H1 (cell line): ENCODE data around the gene IDH3A. TPM values are rescaled to one million over a fixed set of nuclear protein-coding genes. Genes with fewer than 3 reads are reported as not detected.
A peak's percentile ranks its signal among the peaks of the same experiment; 100 is the strongest.

Experiments
- CTCF ChIA-PET: fragments of 300-600 bp; sonication (Branson Sonifier 250); formaldehyde crosslinking; loops from one replicate; lab custom pipeline; 2021; ENCODE audit not compliant: partially characterized antibody; lab: Charles Lee
- POLR2A ChIA-PET: fragments of 300-600 bp; sonication (Branson Sonifier 250); formaldehyde crosslinking; loops from one replicate; lab custom pipeline; 2021; ENCODE audit warnings: inconsistent platforms; ENCODE audit not compliant: partially characterized antibody; lab: Charles Lee
- DNase-seq, 2 experiments: peaks; one replicate each; pipeline versions ENCODE4 v3.0.0 to v3.0.0-alpha.2; 2010 to 2022; ENCODE audit warnings: low spot score in 2 of 2, low read depth in 1 of 2, mixed read lengths in 1 of 2
- FAIRE-seq: peaks from 2 replicates; lab custom pipeline; 2011; peaks lifted over from hg19 to GRCh38; lab: Jason Lieb, UNC
- H2AFZ ChIP-seq: 2 replicates; pipeline ENCODE4 v1.8.1; 2012; ENCODE audit warnings: low read length, inconsistent platforms
- H2AK5ac ChIP-seq: 2 replicates; pipeline ENCODE4 v1.6.1; 2013; ENCODE audit warnings: low read depth, low read length
- H2BK120ac ChIP-seq: replicated peaks from 2 replicates; pipeline ENCODE3; 2013; ENCODE audit warnings: low read depth, low read length, inconsistent platforms
- H2BK12ac ChIP-seq: 2 replicates; pipeline ENCODE4 v1.6.1; 2013; ENCODE audit warnings: low read depth, low read length
- H2BK15ac ChIP-seq: 2 replicates; pipeline ENCODE4 v1.6.1; 2013; ENCODE audit warnings: low read length
- H2BK20ac ChIP-seq: 2 replicates; pipeline ENCODE4 v1.6.1; 2013; ENCODE audit warnings: low read length
- H2BK5ac ChIP-seq: 2 replicates; pipeline ENCODE4 v1.6.1; 2013; ENCODE audit warnings: low read depth, low read length
- H3K14ac ChIP-seq: 2 replicates; pipeline ENCODE4 v1.6.1; 2013; ENCODE audit warnings: inconsistent platforms; ENCODE audit not compliant: insufficient read length
- H3K18ac ChIP-seq: 2 replicates; pipeline ENCODE4 v1.6.1; 2013; ENCODE audit warnings: low read length; ENCODE audit errors: extremely low read depth
- H3K23ac ChIP-seq: 2 replicates; pipeline ENCODE4 v1.6.1; 2013; ENCODE audit warnings: inconsistent platforms; ENCODE audit not compliant: insufficient read length
- H3K23me2 ChIP-seq: 2 replicates; pipeline ENCODE4 v1.6.1; 2013; ENCODE audit warnings: low read depth, low read length
- H3K27ac ChIP-seq: 2 replicates; pipeline ENCODE4 v1.6.1; 2011; ENCODE audit warnings: low read depth, low read length, inconsistent platforms
- H3K27me3 ChIP-seq, 4 experiments: replicated peaks in 1 of 4; 1 replicate in 1 of 4; 2 replicates in 3 of 4; pipeline versions ENCODE4 v1.6.1 to v1.8.1; 2011 to 2013; ENCODE audit warnings: low read length in 3 of 4, mild to moderate bottlenecking in 3 of 4, inconsistent platforms in 2 of 4, mixed read lengths in 2 of 4, moderate library complexity in 1 of 4; ENCODE audit not compliant: control insufficient read depth in 3 of 4, insufficient read depth in 3 of 4; ENCODE audit errors: extremely low read depth in 1 of 4
- H3K36me3 ChIP-seq, 4 experiments: 2 replicates each; pipeline versions ENCODE4 v1.6.1 to v1.8.1; 2011 to 2013; ENCODE audit warnings: mild to moderate bottlenecking in 4 of 4, low read length in 3 of 4, moderate library complexity in 2 of 4, control low read depth in 1 of 4, inconsistent platforms in 1 of 4; ENCODE audit not compliant: insufficient read depth in 4 of 4, control insufficient read depth in 2 of 4
- H3K4ac ChIP-seq: replicated peaks from 2 replicates; pipeline ENCODE3; 2013; ENCODE audit warnings: low read length, low read depth, mixed read lengths, inconsistent platforms; ENCODE audit not compliant: insufficient read length
- H3K4me1 ChIP-seq, 4 experiments: replicated peaks in 1 of 4; 1 replicate in 1 of 4; 2 replicates in 3 of 4; pipeline versions ENCODE4 v1.6.1 to v1.8.1; 2011 to 2013; ENCODE audit warnings: low read length in 3 of 4, inconsistent platforms in 2 of 4, mixed read lengths in 1 of 4; ENCODE audit not compliant: insufficient read depth in 4 of 4, control insufficient read depth in 3 of 4
- H3K4me2 ChIP-seq, 2 experiments: 2 replicates each; pipeline versions ENCODE4 v1.6.1 to v1.8.1; 2011 to 2013; ENCODE audit warnings: low read depth in 2 of 2, low read length in 2 of 2, control low read depth in 1 of 2, inconsistent platforms in 1 of 2, mild to moderate bottlenecking in 1 of 2; ENCODE audit not compliant: insufficient read depth in 1 of 2
- H3K4me3 ChIP-seq, 4 experiments: fragments of 200-600, 300-600 bp in 1 of 4; sonication (generic), shearing (Covaris generic), sonication (Bioruptor Twin) in 1 of 4; 2 replicates each; pipeline versions ENCODE4 v1.5.1 to v1.8.1; 2011 to 2016; ENCODE audit warnings: low read length in 4 of 4, low read depth in 3 of 4, control low read depth in 2 of 4, inconsistent platforms in 2 of 4, mild to moderate bottlenecking in 2 of 4, mixed read lengths in 1 of 4, moderate library complexity in 1 of 4; ENCODE audit not compliant: insufficient read depth in 2 of 4; ENCODE audit errors: extremely low read depth in 1 of 4
- H3K56ac ChIP-seq: replicated peaks from 2 replicates; pipeline ENCODE3; 2013; ENCODE audit warnings: low read depth, mild to moderate bottlenecking, mixed read lengths, low read length, inconsistent platforms; ENCODE audit not compliant: insufficient read length
- H3K79me1 ChIP-seq: 2 replicates; pipeline ENCODE4 v1.6.1; 2013; ENCODE audit warnings: low read depth, low read length, control low read depth
- H3K79me2 ChIP-seq, 2 experiments: 2 replicates each; pipeline versions ENCODE4 v1.6.1 to v1.8.1; 2012 to 2013; ENCODE audit warnings: low read length in 2 of 2, mild to moderate bottlenecking in 2 of 2, inconsistent platforms in 1 of 2; ENCODE audit not compliant: insufficient read depth in 2 of 2, control insufficient read depth in 1 of 2
- H3K9ac ChIP-seq, 4 experiments: replicated peaks in 1 of 4; 1 replicate in 1 of 4; 2 replicates in 3 of 4; pipeline versions ENCODE4 v1.6.1 to v1.8.1; 2011 to 2013; ENCODE audit warnings: low read depth in 3 of 4, low read length in 3 of 4, control low read depth in 2 of 4, mild to moderate bottlenecking in 2 of 4, moderate library complexity in 2 of 4, inconsistent platforms in 1 of 4; ENCODE audit errors: extremely low read depth in 1 of 4
- H3K9me3 ChIP-seq, 2 experiments: 2 replicates each; pipeline versions ENCODE4 v1.6.1 to v1.8.1; 2012 to 2013; ENCODE audit warnings: mild to moderate bottlenecking in 2 of 2, moderate library complexity in 2 of 2, control low read depth in 1 of 2, inconsistent platforms in 1 of 2, low read depth in 1 of 2, low read length in 1 of 2, mixed read lengths in 1 of 2; ENCODE audit not compliant: insufficient read depth in 2 of 2
- H4K20me1 ChIP-seq, 2 experiments: replicated peaks in 1 of 2; 2 replicates each; pipeline versions ENCODE3 to v1.8.1; 2011 to 2013; ENCODE audit warnings: inconsistent platforms in 2 of 2, low read length in 2 of 2, mild to moderate bottlenecking in 1 of 2; ENCODE audit not compliant: insufficient read depth in 2 of 2, control insufficient read depth in 1 of 2
- H4K5ac ChIP-seq: 2 replicates; pipeline ENCODE4 v1.6.1; 2013; ENCODE audit warnings: low read length, low read depth, mixed read lengths, inconsistent platforms; ENCODE audit not compliant: insufficient read length
- H4K8ac ChIP-seq: 2 replicates; pipeline ENCODE4 v1.8.0; 2013; ENCODE audit warnings: mild to moderate bottlenecking, moderate library complexity, low read length, inconsistent platforms; ENCODE audit not compliant: insufficient read depth; ENCODE audit errors: extremely low read depth
- H4K91ac ChIP-seq: replicated peaks from 2 replicates; pipeline ENCODE3; 2013; ENCODE audit warnings: low read length, mixed read lengths, inconsistent platforms; ENCODE audit not compliant: insufficient read length
- ASH2L ChIP-seq: fragments of 200-600, 300-600 bp; sonication (generic); IDR thresholded peaks from one replicate; pipeline ENCODE4 v1.7.1; 2017; ENCODE audit warnings: low read length
- BCL11A ChIP-seq, 2 experiments: IDR thresholded peaks; one replicate each; pipeline ENCODE4 v1.6.1; 2011; ENCODE audit warnings: low read depth in 2 of 2, low read length in 2 of 2, mild to moderate bottlenecking in 2 of 2
- CBX8 ChIP-seq: fragments of 300-800, 300-1000 bp; sonication (generic); IDR thresholded peaks from 2 replicates; pipeline ENCODE4 v1.7.1; 2016; ENCODE audit warnings: low read depth, low read length, borderline replicate concordance
- CHD2 ChIP-seq: IDR thresholded peaks from 2 replicates; pipeline ENCODE4 v1.6.1; 2012; ENCODE audit warnings: low read length, improper control_type of control experiment
- CREB1 ChIP-seq: IDR thresholded peaks from 2 replicates; pipeline ENCODE4 v1.6.1; 2012; ENCODE audit warnings: inconsistent platforms
- MAFK ChIP-seq: IDR thresholded peaks from 2 replicates; pipeline ENCODE4 v1.6.1; 2012; ENCODE audit warnings: low read depth, mild to moderate bottlenecking, improper control_type of control experiment, low read length
- PHF8 ChIP-seq: fragments of 200-600 bp; sonication (generic); conservative IDR thresholded peaks from 2 replicates; pipeline ENCODE4 v1.7.1; 2012; ENCODE audit warnings: low read depth, mild to moderate bottlenecking, inconsistent platforms, low read length, moderate library complexity
- RFX5 ChIP-seq: IDR thresholded peaks from 2 replicates; pipeline ENCODE4 v1.6.1; 2011; ENCODE audit warnings: low read depth, low read length, improper control_type of control experiment, borderline replicate concordance
- SP1 ChIP-seq: IDR thresholded peaks from 2 replicates; pipeline ENCODE4 v1.6.1; 2011; ENCODE audit warnings: low read depth, low read length
- TBP ChIP-seq: IDR thresholded peaks from 2 replicates; pipeline ENCODE4 v1.6.1; 2011; ENCODE audit warnings: low read depth, low read length, improper control_type of control experiment
- WGBS, 2 experiments: shearing (Covaris generic) in 1 of 2; methylation state at CpG; one replicate each; pipeline versions ENCODE4 v1.1.6 to v1.1.7; 2013 to 2015; ENCODE audit warnings: low lambda C conversion rate in 2 of 2, mixed read lengths in 2 of 2, inconsistent platforms in 1 of 2, low coverage in 1 of 2, missing lambda C conversion rate in 1 of 2; ENCODE audit not compliant: insufficient replicate concordance in 2 of 2, insufficient coverage in 1 of 2, insufficient read length in 1 of 2; ENCODE audit errors: extremely low coverage in 1 of 2, missing lambda C conversion rate in 1 of 2; 5-methylcytosine and 5-hydroxymethylcytosine counted together
- long read RNA-seq, 2 experiments: library from RNA in 1 of 2; library from capped mRNA in 1 of 2; stranded (forward); transcript quantifications; one replicate each; pipeline ENCODE4 v2.0.0, GENCODE V29; 2021; ENCODE audit warnings: inconsistent platforms in 1 of 2
- polyA minus RNA-seq, 3 experiments: library from RNA; depleted of rRNA, polyadenylated mRNA; stranded (reverse); fragments of >200 nt; gene quantifications; 1 replicate in 2 of 3; 2 replicates in 1 of 3; pipeline ENCODE4 v1.2.3, GENCODE V29; 2011
- polyA plus RNA-seq, 7 experiments: library from polyadenylated mRNA; depleted of rRNA in 3 of 7; stranded (reverse) in 5 of 7; unstranded in 2 of 7; fragments of >200 nt in 5 of 7; fragments of 200-250 nt in 2 of 7; gene quantifications; 1 replicate in 5 of 7; 2 replicates in 1 of 7; 4 replicates in 1 of 7; pipeline versions ENCODE4 v1.2.1 to v1.2.3, GENCODE V29; 2011 to 2013; ENCODE audit warnings: missing spikeins in 2 of 7, mixed read lengths in 2 of 7
- total RNA-seq: library from RNA; stranded (reverse); fragmentation: NEBNext Ultra II Directional; extraction: Animal tissue kit (Norgen Biotek cat#: 25700); gene quantifications from 2 replicates; pipeline ENCODE4 v1.2.1, GENCODE V29; 2021

Gene IDH3A
- total RNA-seq: 36.8 and 41.5 TPM in 2 replicates
- polyA plus RNA-seq (2011; rRNA removed): 15.1 and 23.4 TPM in 2 replicates
- 27.9 TPM for polyA plus RNA-seq (2011; cell fraction: cytosol; rRNA removed)
- polyA plus RNA-seq (2011; cell fraction: nucleus; rRNA removed): 8.5 TPM
- polyA plus RNA-seq (2012, experiment 1 of 2): 23.3 to 41.1 TPM (median 25.3 TPM) in 4 replicates
- polyA plus RNA-seq (2012, experiment 2 of 2): 2.6 TPM
- 16.8 TPM for polyA plus RNA-seq (2013, experiment 1 of 2)
- 15.2 TPM for polyA plus RNA-seq (2013, experiment 2 of 2)
- polyA minus RNA-seq (2011; rRNA and poly(A)+ RNA removed): 24.8 and 45.7 TPM in 2 replicates
- polyA minus RNA-seq (2011; cell fraction: cytosol; rRNA and poly(A)+ RNA removed): 24.2 TPM
- polyA minus RNA-seq (2011; cell fraction: nucleus; rRNA and poly(A)+ RNA removed): 16.6 TPM
- long read RNA-seq, experiment 1, full-length matches to known transcripts: 8 of 25 reads
- long read RNA-seq, experiment 1, partial matches to known transcripts: 12 of 25 reads
- long read RNA-seq, experiment 1, other reads (novel, unspliced or antisense): 5 of 25 reads
- long read RNA-seq, experiment 2, full-length matches to known transcripts: 28 of 29 reads
- long read RNA-seq, experiment 2, partial matches to known transcripts: 1 of 29 reads
- long read RNA-seq, experiment 2, other reads (novel, unspliced or antisense): 0 of 29 reads

DNA sequence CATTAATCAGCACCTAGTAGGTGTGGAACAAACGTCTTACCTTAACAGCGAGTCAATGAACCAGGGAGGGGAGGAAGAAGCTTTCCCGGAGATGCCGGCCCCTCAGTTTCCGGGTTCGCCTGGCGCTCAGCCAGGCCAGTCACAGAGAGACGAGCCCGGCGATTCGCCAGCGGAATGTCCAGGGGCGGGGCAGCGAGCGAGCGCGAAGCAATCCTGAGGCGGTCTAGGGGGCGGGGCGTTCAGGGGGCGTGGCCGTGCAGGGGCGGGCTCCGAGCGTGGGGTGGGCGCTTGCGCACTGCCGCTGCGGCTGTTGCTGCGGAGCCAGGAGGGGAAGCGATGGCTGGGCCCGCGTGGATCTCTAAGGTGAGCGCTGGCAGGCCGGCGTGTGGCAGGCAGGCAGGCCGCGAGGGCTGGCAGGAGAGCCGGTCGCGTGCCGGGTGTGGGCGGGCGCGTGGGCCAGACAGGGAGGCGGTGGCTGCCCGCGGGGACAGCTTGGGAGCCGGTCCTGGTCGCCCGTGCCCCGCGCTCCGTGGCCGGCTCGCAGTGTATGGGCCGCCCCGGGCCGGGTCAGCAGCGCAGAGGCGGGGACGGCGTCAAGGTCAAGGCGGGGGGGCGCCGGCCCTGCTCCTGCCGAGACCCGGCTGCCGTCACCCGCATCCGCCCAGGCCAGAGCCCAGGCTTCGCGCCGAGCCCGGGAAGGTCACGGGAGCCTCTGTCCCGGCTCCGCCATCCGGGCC is at the start of gene IDH3A:
Gene IDH3A (plus strand): TSS at position 295 of the 737 bp plus-strand sequence. CDS start 42 bp downstream, at position 337.
- no peaks in the 10 kb centered on the region for H3K36me3 ChIP-seq
- CTCF ChIA-PET: interaction anchor here (0.6 to 2.1 kb wide), 11 partner anchors 10 to 91 kb away, joined by 3 to 11 read pairs (median 4); no protein-coding TSS in a partner anchor
- no peak within 1 kb of the TSS for H4K5ac ChIP-seq
- no peaks in the 10 kb centered on the region for H3K79me2 ChIP-seq
- no peak within 1 kb of the TSS for H2BK12ac ChIP-seq
- POLR2A ChIA-PET: interaction anchor here (0.6 to 2.0 kb wide), 3 partner anchors 9 to 102 kb away, joined by 3 to 5 read pairs (median 3); no protein-coding TSS in a partner anchor
- peak within 1 kb of the TSS; percentile 83 to 89 for H3K4me2 ChIP-seq
- 3% methylated on average over 47 of the region's 79 CpGs; no CpG with 5 or more reads in 1 of the 2 experiments for WGBS, 2 experiments
- no peak within 1 kb of the TSS for H2BK120ac ChIP-seq
- peak within 1 kb of the TSS; percentile 9 to 57 (median 21); a peak in 5 of 7 replicates for H3K9ac ChIP-seq
- no peaks in the 10 kb centered on the region for H3K79me1 ChIP-seq
- no peaks in the 10 kb centered on the region; a peak in 1 of 7 replicates for H3K27me3 ChIP-seq
- H2BK20ac ChIP-seq: no peak within 1 kb of the TSS
- no peak within 1 kb of the TSS for H4K91ac ChIP-seq
- peak within 1 kb of the TSS; percentile 78; the same call in 1 of the 2 replicates for H4K8ac ChIP-seq
- H2BK5ac ChIP-seq: no peak within 1 kb of the TSS
- no peak within 1 kb of the TSS for H3K56ac ChIP-seq
- H3K23ac ChIP-seq: no peak within 1 kb of the TSS
- H2AK5ac ChIP-seq: no peak within 1 kb of the TSS
- peak; percentile 84 to 100 for DNase-seq
- peaks cover 10% of the 10 kb centered on the region for H3K23me2 ChIP-seq
- no peak for FAIRE-seq
- H3K4me1 ChIP-seq: peaks cover 0 to 4% (median 0%) of the 10 kb centered on the region in 4 experiments; a peak in 2 of 7 replicates
- no peaks in the 10 kb centered on the region for H3K9me3 ChIP-seq
- no peak within 1 kb of the TSS for H3K4ac ChIP-seq
- no peak within 1 kb of the TSS for H3K18ac ChIP-seq
- no peak within 1 kb of the TSS for H3K14ac ChIP-seq
- H4K20me1 ChIP-seq: peaks cover 0 to 5% of the 10 kb centered on the region in 2 experiments
- peak within 1 kb of the TSS; percentile 43; the same call in 1 of the 2 replicates for H2AFZ ChIP-seq
- H3K4me3 ChIP-seq: peak within 1 kb of the TSS; percentile 47 to 79 (median 61)
- no peak within 1 kb of the TSS for H2BK15ac ChIP-seq
- no peak within 1 kb of the TSS for H3K27ac ChIP-seq
- TF ChIP-seq BCL11A (IDR thresholded peaks at IDR 0.05; ENCODE audit: low read depth in 2 of 2, low read length in 2 of 2): no peak
- TF ChIP-seq SP1: 0 out of 2 replicates have a peak, but pooled peaks have one; percentile 53
- no peak for TF ChIP-seq CBX8
- TF ChIP-seq CHD2: peak; percentile 33; the same call in 1 of the 2 replicates
- TF ChIP-seq TBP: peak; percentile 75
- TF ChIP-seq CREB1: peak; percentile 48
- TF ChIP-seq PHF8: peak; percentile 2; the same call in 1 of the 2 replicates
- peak; percentile 18 for TF ChIP-seq ASH2L
- no peak for TF ChIP-seq RFX5
- TF ChIP-seq MAFK: no peak
